GM19025 (cell line): Measurements from ENCODE around the gene FLRT3.

Experiments used
- ATAC-seq: cut with Tn5 transposase; IDR thresholded peaks from one replicate; pipeline ENCODE4 v1.9.1; 2021; ENCODE audit warnings: mild to moderate bottlenecking, low read depth, moderate library complexity; ENCODE audit not compliant: unreplicated experiment

The FLRT3 gene

GRCh38 chr20:14331646-14332045 is 5.8 kb downstream of the FLRT3 start:
- no peak for ATAC-seq

GRCh38 chr20:14319704-14320103 is 17.7 kb downstream of the FLRT3 start:
- ATAC-seq, result no peak

GRCh38 chr20:14313341-14314020 is 23.9 kb downstream of the FLRT3 start:
- ATAC-seq, result no peak

GRCh38 chr20:14312001-14312400 is 25.4 kb downstream of the FLRT3 start:
- no peak for ATAC-seq

GRCh38 chr20:14310977-14311627 is 26.3 kb downstream of the FLRT3 start:
- no peak for ATAC-seq

- ATAC-seq, result no peak
Measured at GRCh38 chr20:14307956-14308355, 29.5 kb downstream of the FLRT3 start.

- ATAC-seq, result no peak
Measured at GRCh38 chr20:14304472-14304871, 32.9 kb downstream of the FLRT3 start.

- no peak for ATAC-seq
Measured at GRCh38 chr20:14303651-14304050, 33.8 kb downstream of the FLRT3 start.

GRCh38 chr20:14303106-14303505 is 34.3 kb downstream of the FLRT3 start:
- ATAC-seq, result no peak

GRCh38 chr20:14299831-14300230 is 37.6 kb downstream of the FLRT3 start:
- ATAC-seq, result no peak

- no peak for ATAC-seq
Measured at GRCh38 chr20:14295770-14296309, 41.6 kb downstream of the FLRT3 start.

- ATAC-seq, result no peak
Measured at GRCh38 chr20:14295238-14295637, 42.2 kb downstream of the FLRT3 start.

- ATAC-seq, result no peak
Measured at GRCh38 chr20:14291502-14291901, 45.9 kb downstream of the FLRT3 start.

GRCh38 chr20:14288341-14289330 is 48.8 kb downstream of the FLRT3 start:
- ATAC-seq, result no peak

GRCh38 chr20:14284443-14284842 is 53.0 kb downstream of the FLRT3 start:
- ATAC-seq, result no peak

- ATAC-seq, result no peak
Measured at GRCh38 chr20:14282140-14282539, 55.3 kb downstream of the FLRT3 start.
